NK-92 (cell line): ENCODE results near the gene LETMD1.
A peak's percentile ranks its signal among the peaks of the same experiment; 100 is the strongest.
"Not testable (repeated sequence)": the region's sequence is repeated elsewhere in the genome, so short reads cannot be mapped to it uniquely, and the experiment has no call there.

Experiments
- DNase-seq: peaks from one replicate; lab custom pipeline; 2025; ENCODE audit not compliant: unreplicated experiment; lab: John Stamatoyannopoulos, UW

LETMD1 gene

GRCh38 chr12:51076236-51076930, 28.3 kb downstream of the LETMD1 start:
- DNase-seq: no peak

GRCh38 chr12:51077930-51078329, 29.8 kb downstream of the LETMD1 start:
- no peak for DNase-seq

GRCh38 chr12:51078346-51078745, 30.2 kb downstream of the LETMD1 start:
- not testable (repeated sequence) for DNase-seq

GRCh38 chr12:51078866-51079265, 30.7 kb downstream of the LETMD1 start:
- not testable (repeated sequence) for DNase-seq

- no peak for DNase-seq
Observed at GRCh38 chr12:51080136-51080535, 32.0 kb downstream of the LETMD1 start.

GRCh38 chr12:51081421-51081820, 33.3 kb downstream of the LETMD1 start:
- no peak for DNase-seq

GRCh38 chr12:51082561-51083125, 34.5 kb downstream of the LETMD1 start:
- no peak for DNase-seq

GRCh38 chr12:51083126-51083833, 35.2 kb downstream of the LETMD1 start, which contains the start of gene CSRNP2:
CSRNP2 (minus strand) TSS chr12:51083596; CDS start chr12:51076561, 7,035 bp downstream.
- peak; percentile 66 for DNase-seq

GRCh38 chr12:51085757-51086156, 37.6 kb downstream of the LETMD1 start:
- DNase-seq: no peak

- no peak for DNase-seq
Observed at GRCh38 chr12:51086933-51087332, 38.8 kb downstream of the LETMD1 start.

- no peak for DNase-seq
Observed at GRCh38 chr12:51087818-51088217, 39.7 kb downstream of the LETMD1 start.

- DNase-seq: no peak
Observed at GRCh38 chr12:51090705-51091229, 42.6 kb downstream of the LETMD1 start.

GRCh38 chr12:51098611-51099010, 50.5 kb downstream of the LETMD1 start:
- DNase-seq: no peak

GRCh38 chr12:51103977-51104376, 55.9 kb downstream of the LETMD1 start:
- no peak for DNase-seq

GRCh38 chr12:51108136-51108535, 60.0 kb downstream of the LETMD1 start:
- DNase-seq: no peak
